GM19328 (cell line): ENCODE measurements around the gene CLIC3.
"Not testable (repeated sequence)": the region's sequence is repeated elsewhere in the genome, so short reads cannot be mapped to it uniquely, and the experiment has no call there.

Experiments used
- ATAC-seq: cut with Tn5 transposase; IDR thresholded peaks from one replicate; pipeline ENCODE4 v1.9.1; 2021; ENCODE audit warnings: mild to moderate bottlenecking, moderate library complexity; ENCODE audit not compliant: unreplicated experiment

The CLIC3 gene

GRCh38 chr9:136996361-136997292, at the start of gene CLIC3:
TSS of gene CLIC3 (minus strand) at chr9:136996568. CDS start at chr9:136996543, 25 bp downstream.
- no peak for ATAC-seq

- ATAC-seq: no peak
Measured at GRCh38 chr9:137045294-137046087, 49.1 kb upstream of the CLIC3 start.

- no peak for ATAC-seq
Measured at GRCh38 chr9:137044502-137045177, 48.3 kb upstream of the CLIC3 start.

GRCh38 chr9:137044037-137044436, 47.7 kb upstream of the CLIC3 start:
- ATAC-seq: no peak

- no peak for ATAC-seq
Measured at GRCh38 chr9:137042751-137043727, 46.7 kb upstream of the CLIC3 start.

- ATAC-seq: no peak
Measured at GRCh38 chr9:137041124-137041523, 44.8 kb upstream of the CLIC3 start.

GRCh38 chr9:137040568-137040967, 44.2 kb upstream of the CLIC3 start:
- no peak for ATAC-seq

- no peak for ATAC-seq
Measured at GRCh38 chr9:137039611-137040366, 43.4 kb upstream of the CLIC3 start.

GRCh38 chr9:137038916-137039315, 42.5 kb upstream of the CLIC3 start:
- ATAC-seq: no peak

- no peak for ATAC-seq
Measured at GRCh38 chr9:137037483-137037882, 41.1 kb upstream of the CLIC3 start.

- ATAC-seq: no peak
Measured at GRCh38 chr9:137037035-137037434, 40.7 kb upstream of the CLIC3 start.

- no peak for ATAC-seq
Measured at GRCh38 chr9:137035937-137036336, 39.6 kb upstream of the CLIC3 start.

GRCh38 chr9:137035507-137035834, 39.1 kb upstream of the CLIC3 start:
- ATAC-seq: no peak

- no peak for ATAC-seq
Measured at GRCh38 chr9:137034709-137035506, 38.5 kb upstream of the CLIC3 start.

GRCh38 chr9:137034039-137034708, 37.8 kb upstream of the CLIC3 start:
- ATAC-seq: no peak

GRCh38 chr9:137033481-137033880, 37.1 kb upstream of the CLIC3 start:
- ATAC-seq: not testable (repeated sequence)

- ATAC-seq: no peak
Measured at GRCh38 chr9:137032858-137033257, 36.5 kb upstream of the CLIC3 start.
